K562 treated with DMSO at 1 percent for 12 hours (cell line): ENCODE measurements around the gene TLE1. TPM values are rescaled to one million over a fixed set of nuclear protein-coding genes. Genes with fewer than 3 reads are reported as not detected.

Source experiments
- total RNA-seq: library from RNA; unstranded; fragments of 300-600 nt; gene quantifications from 2 replicates; pipeline ENCODE4 v1.2.3, GENCODE V29; 2022; ENCODE audit not compliant: insufficient read depth

Gene TLE1
- not detected in 2 replicates for total RNA-seq

DNA sequence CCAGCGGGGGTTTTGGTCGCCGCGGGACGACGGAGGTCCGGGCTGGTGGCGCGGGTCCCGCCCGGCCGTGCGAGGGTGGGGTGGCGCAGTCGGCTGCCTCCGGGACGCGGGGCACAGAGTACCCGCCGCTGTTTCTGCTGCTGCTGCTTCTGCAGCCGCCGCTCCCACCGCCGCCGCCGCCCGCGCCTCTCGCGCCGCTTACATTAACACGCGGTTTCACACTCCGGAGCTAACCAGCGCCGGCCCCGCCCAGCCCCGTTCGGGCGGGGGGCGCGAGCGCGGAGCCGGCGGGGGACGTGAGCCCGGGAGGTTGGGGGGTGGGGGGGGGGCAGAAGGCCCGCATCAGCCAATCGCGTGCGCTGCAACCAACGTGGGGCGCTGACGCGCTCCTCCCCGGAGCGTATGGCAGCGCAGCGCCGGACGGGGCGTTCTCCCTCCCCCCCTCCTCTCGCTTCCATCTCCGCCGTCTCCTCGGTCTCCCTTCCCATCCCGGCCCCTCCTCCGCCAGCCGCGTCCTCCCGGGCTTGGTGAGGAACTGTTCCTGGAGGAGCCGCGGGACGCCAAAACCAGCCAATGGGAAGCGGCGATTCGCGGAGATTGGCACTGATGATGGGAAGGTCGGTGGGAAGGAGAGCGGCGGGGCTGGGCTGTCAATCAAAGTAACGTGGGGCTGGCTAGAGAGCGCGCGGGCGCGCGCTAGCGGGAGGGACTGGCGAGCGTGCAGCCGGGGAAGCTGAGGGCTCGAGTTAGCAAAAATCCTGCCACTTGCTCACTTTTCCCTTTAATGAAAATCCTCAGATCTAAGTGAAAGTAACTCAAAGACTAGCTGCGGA lies at the start of gene TLE1:
TSS of gene TLE1 (minus strand) at position 205 of the 833 bp plus-strand sequence. CDS start 1,307 bp downstream, outside the sequence.

Other genes starting within 250 kb of the TLE1 start
- not detected in 2 replicates for gene SPATA31D4, start 238.9 kb upstream of the TLE1 start, total RNA-seq